ENCODE results near the gene SELENOK.

SELENOK gene

DNA sequence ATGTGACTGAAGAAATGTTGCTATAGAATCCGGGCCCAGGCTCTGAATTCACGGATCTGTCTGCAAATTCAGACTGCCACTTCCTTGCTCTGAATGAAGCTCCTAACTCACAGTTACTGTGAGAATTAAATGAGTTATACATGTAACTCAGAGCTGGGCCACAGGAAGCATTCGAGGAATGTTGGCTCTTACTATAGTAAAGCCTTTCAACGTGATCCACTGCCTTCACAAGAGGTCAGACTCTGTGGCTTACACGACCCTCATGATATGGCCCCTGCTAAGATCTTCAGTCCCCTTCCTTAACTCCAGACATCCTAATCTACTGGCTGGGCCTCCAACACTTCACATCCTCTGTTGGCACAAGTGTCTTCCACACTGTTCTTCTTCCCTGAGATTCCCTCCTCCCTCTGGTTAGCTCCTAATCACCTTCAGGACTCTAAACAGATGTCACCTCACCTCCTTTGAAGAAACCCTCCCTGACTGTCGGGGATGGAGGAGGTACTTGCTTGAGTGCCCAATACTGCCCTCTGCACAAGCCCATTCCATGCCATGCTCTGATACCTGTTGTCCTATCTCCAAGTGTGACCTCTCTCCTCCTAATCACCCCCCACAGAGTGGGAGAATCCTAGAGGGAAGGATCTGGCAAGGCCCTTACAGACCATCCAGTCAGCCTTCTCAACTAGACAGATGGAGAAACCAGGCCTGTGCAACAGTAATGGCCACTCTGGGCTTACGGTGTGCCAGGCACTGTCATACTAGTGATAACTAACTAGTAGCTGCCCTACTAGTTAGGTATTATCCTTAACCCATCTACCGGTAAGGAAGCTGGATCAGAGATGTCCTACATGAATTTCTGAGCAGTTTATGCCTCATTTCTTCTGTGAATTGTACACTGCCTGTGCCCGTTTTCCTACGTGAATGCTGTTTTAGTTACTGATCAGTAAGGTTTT lies 11.0 kb downstream of the SELENOK start:
- H3K27ac ChIP-seq (ENCODE audit: poor library complexity, severe bottlenecking): no peak overlapping the region
- TF ChIP-seq, protein P1, sequence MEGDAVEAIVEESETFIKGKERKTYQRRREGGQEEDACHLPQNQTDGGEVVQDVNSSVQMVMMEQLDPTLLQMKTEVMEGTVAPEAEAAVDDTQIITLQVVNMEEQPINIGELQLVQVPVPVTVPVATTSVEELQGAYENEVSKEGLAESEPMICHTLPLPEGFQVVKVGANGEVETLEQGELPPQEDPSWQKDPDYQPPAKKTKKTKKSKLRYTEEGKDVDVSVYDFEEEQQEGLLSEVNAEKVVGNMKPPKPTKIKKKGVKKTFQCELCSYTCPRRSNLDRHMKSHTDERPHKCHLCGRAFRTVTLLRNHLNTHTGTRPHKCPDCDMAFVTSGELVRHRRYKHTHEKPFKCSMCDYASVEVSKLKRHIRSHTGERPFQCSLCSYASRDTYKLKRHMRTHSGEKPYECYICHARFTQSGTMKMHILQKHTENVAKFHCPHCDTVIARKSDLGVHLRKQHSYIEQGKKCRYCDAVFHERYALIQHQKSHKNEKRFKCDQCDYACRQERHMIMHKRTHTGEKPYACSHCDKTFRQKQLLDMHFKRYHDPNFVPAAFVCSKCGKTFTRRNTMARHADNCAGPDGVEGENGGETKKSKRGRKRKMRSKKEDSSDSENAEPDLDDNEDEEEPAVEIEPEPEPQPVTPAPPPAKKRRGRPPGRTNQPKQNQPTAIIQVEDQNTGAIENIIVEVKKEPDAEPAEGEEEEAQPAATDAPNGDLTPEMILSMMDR (IDR thresholded peaks at IDR 0.05; ENCODE audit: poor library complexity, severe bottlenecking): no peak
- H3K9me3 ChIP-seq (ENCODE audit: severe bottlenecking): no peaks in the 10 kb centered on the region
- H3K4me1 ChIP-seq (ENCODE audit: insufficient read depth, poor library complexity, severe bottlenecking): no peaks in the 10 kb centered on the region
- ATAC-seq (ENCODE audit: low read depth) (no peak; the same call in 2 of the 3 replicates), DNase-seq (ENCODE audit: low spot score) (no peak)
- peaks cover 59% of the 10 kb centered on the region for H3K36me3 ChIP-seq (ENCODE audit: low read depth)
- no peaks in the 10 kb centered on the region for H3K27me3 ChIP-seq (ENCODE audit: insufficient read depth, poor library complexity, severe bottlenecking)
- peak overlapping the region; percentile 76 for H3K4me3 ChIP-seq (ENCODE audit: severe bottlenecking)

DNA sequence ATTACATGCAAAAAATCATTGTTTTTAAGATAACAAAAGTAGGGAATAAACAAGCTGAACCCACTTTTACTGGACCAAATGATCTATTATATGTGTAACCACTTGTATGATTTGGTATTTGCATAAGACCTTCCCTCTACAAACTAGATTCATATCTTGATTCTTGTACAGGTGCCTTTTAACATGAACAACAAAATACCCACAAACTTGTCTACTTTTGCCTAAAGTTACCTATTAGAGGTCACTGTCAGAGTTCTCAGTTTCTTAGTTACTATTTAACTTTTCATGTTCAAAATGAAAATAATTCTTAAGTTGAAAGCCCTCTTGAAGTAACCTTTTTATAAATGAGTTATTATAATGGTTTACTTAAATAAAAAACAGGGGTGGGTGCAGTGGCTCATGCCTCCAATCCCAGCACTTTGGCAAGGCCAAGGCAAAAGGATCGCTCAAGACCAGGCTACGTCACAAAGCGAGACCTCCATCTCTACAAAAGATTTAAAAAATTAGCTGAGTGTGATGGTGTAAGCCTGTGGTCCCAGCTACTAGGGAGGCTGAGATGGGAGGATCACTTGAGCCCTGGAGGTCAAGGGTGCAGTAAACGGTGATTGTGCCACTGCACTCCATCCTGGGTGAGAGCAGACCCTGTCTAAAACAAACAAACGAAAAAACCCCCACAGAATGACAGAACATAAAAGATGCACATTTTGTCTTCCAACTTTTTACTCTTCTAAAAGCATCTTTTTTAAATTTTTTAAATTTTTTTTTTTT lies 25.7 kb downstream of the SELENOK start:
- no peaks in the 10 kb centered on the region for H3K4me1 ChIP-seq (ENCODE audit: insufficient read depth, poor library complexity, severe bottlenecking)
- H3K36me3 ChIP-seq (ENCODE audit: low read depth): peaks cover 33% of the 10 kb centered on the region; the same call in 1 of the 2 replicates
- ATAC-seq (ENCODE audit: low read depth): no peak
- DNase-seq (ENCODE audit: low spot score): no peak
- H3K9me3 ChIP-seq (ENCODE audit: severe bottlenecking): no peaks in the 10 kb centered on the region
- H3K27me3 ChIP-seq (ENCODE audit: insufficient read depth, poor library complexity, severe bottlenecking): no peaks in the 10 kb centered on the region
- H3K4me3 ChIP-seq (ENCODE audit: severe bottlenecking): no peak overlapping the region
- TF ChIP-seq, protein P1 (IDR thresholded peaks at IDR 0.05; ENCODE audit: poor library complexity, severe bottlenecking): no peak
- H3K27ac ChIP-seq (ENCODE audit: poor library complexity, severe bottlenecking): no peak overlapping the region

DNA sequence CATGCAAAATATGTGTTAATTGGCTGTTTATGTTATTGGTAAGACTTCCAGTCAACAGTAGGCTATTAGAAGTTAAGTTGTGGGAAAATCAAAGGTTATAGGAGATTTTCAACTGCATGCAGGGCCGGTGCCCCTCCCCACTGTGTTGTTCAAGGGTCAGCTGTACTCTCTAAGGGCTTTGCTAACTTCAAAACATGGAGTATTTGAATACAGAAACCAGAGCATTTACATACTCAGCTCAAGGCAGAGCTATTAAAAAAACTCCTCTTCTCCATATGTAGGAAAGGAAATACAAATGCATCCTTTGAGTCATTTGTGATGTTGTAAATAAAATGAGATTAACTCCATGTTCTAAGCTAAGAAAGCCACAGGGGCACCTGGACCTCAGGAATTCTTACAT lies 28.5 kb downstream of the SELENOK start:
- DNase-seq (ENCODE audit: low spot score) (no peak), ATAC-seq (ENCODE audit: low read depth) (no peak)
- TF ChIP-seq, protein P1 (IDR thresholded peaks at IDR 0.05; ENCODE audit: poor library complexity, severe bottlenecking): no peak
- Histone ChIP-seq H3K27ac (ENCODE audit: poor library complexity, severe bottlenecking) (no peak overlapping the region), H3K36me3 (ENCODE audit: low read depth) (0 out of 2 replicates have a peak, but pooled peaks cover 16% of the 10 kb centered on the region), H3K4me3 (ENCODE audit: severe bottlenecking) (no peak overlapping the region), H3K27me3 (ENCODE audit: insufficient read depth, poor library complexity, severe bottlenecking) (no peaks in the 10 kb centered on the region), H3K9me3 (ENCODE audit: severe bottlenecking) (no peaks in the 10 kb centered on the region), H3K4me1 (ENCODE audit: insufficient read depth, poor library complexity, severe bottlenecking) (no peaks in the 10 kb centered on the region)

DNA sequence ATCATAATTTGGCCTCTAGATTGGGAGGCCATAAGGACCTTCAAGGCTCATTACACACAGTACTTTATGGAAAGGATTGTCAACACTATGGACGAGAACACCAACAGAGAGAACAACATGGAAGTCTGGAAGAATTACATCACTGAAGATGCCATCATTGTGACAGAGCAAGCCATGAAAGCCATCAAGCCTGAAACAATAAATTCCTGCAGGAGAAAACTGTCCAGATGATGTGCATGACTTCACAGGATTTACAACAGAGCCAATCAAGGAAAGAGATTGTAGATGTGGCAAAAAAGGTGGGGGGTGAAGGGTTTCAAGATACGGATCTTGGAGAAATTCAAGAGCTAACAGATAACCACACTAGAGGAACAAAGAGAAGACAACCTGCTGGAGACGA lies 29.4 kb downstream of the SELENOK start:
- no peak overlapping the region for H3K27ac ChIP-seq (ENCODE audit: poor library complexity, severe bottlenecking)
- DNase-seq (ENCODE audit: low spot score) (no peak), ATAC-seq (ENCODE audit: low read depth) (no peak)
- no peaks in the 10 kb centered on the region for H3K27me3 ChIP-seq (ENCODE audit: insufficient read depth, poor library complexity, severe bottlenecking)
- TF ChIP-seq, protein P1 (IDR thresholded peaks at IDR 0.05; ENCODE audit: poor library complexity, severe bottlenecking): no peak
- H3K36me3 ChIP-seq (ENCODE audit: low read depth): 0 out of 2 replicates have a peak, but pooled peaks cover 10% of the 10 kb centered on the region
- H3K4me1 ChIP-seq (ENCODE audit: insufficient read depth, poor library complexity, severe bottlenecking): no peaks in the 10 kb centered on the region
- no peaks in the 10 kb centered on the region for H3K9me3 ChIP-seq (ENCODE audit: severe bottlenecking)
- H3K4me3 ChIP-seq (ENCODE audit: severe bottlenecking): no peak overlapping the region

Data from RWPE2 (cell line).